ENCODE measurements around the gene ADAP1. TPM values are rescaled to one million over a fixed set of nuclear protein-coding genes. Genes with fewer than 3 reads are reported as not detected.
A peak's percentile ranks its signal among the peaks of the same experiment; 100 is the strongest.

ADAP1 gene
- total and polyA plus RNA-seq, 11 donors: 3.1 to 16.5 (median 12.0) TPM

- 90 to 94% (median 93%) methylated on average over 15 to 17 of the region's 17 CpGs for WGBS, 4 donors
- intact Hi-C loops (cut with DNase I): loop anchor here in 4 of 10 donors (5.0 to 10.0 kb wide), 3 partner anchors 46 to 543 kb away; no protein-coding TSS in a partner anchor
- ATAC-seq (peak in 1 of 4 donors; percentile 4), DNase-seq (peak in 1 of 5 donors; percentile 58)
- H3K9me3 ChIP-seq: no peaks in the 10 kb centered on the region
- H3K27ac ChIP-seq: peak overlapping the region; percentile 33 to 88 (median 74)
- H3K4me3 ChIP-seq: no peak overlapping the region
- H3K36me3 ChIP-seq: peaks cover 0 to 93% (median 82%) of the 10 kb centered on the region in 9 donors
- no peak for TF ChIP-seq POLR2A (IDR thresholded peaks at IDR 0.05)
- no peak for TF ChIP-seq CTCF (IDR thresholded peaks at IDR 0.05)
- peaks cover 0 to 44% (median 19%) of the 10 kb centered on the region in 12 donors for H3K4me1 ChIP-seq
- H3K27me3 ChIP-seq: no peaks in the 10 kb centered on the region
Measured at GRCh38 chr7:868189-868486, 86.3 kb downstream of the ADAP1 start.

- intact Hi-C loops (cut with DNase I): loop anchor here in 4 of 10 donors (5.0 to 10.0 kb wide), 3 partner anchors 45 to 543 kb away; no protein-coding TSS in a partner anchor
- peak; percentile 56 to 89 (median 72) for DNase-seq
- peak; percentile 83 to 89 (median 84) for ATAC-seq
- TF ChIP-seq CTCF (IDR thresholded peaks at IDR 0.05): peak in 1 of 12 donors; percentile 22
- no peak for TF ChIP-seq POLR2A (IDR thresholded peaks at IDR 0.05)
- peaks cover 0 to 93% (median 85%) of the 10 kb centered on the region in 9 donors for H3K36me3 ChIP-seq
- H3K27me3 ChIP-seq: no peaks in the 10 kb centered on the region
- peak overlapping the region; percentile 33 to 88 (median 74) for H3K27ac ChIP-seq
- peak overlapping the region in 1 of 12 donors; percentile 4 for H3K4me3 ChIP-seq
- H3K9me3 ChIP-seq: no peaks in the 10 kb centered on the region
- peaks cover 0 to 38% (median 15%) of the 10 kb centered on the region in 12 donors for H3K4me1 ChIP-seq
- WGBS, 4 donors: 59 to 74% (median 68%) methylated on average over 15 to 22 of the region's 22 CpGs
Measured at GRCh38 chr7:867406-868188, 86.9 kb downstream of the ADAP1 start.

GRCh38 chr7:867001-867405, 87.5 kb downstream of the ADAP1 start:
- peaks cover 0 to 93% (median 85%) of the 10 kb centered on the region in 9 donors for H3K36me3 ChIP-seq
- no peaks in the 10 kb centered on the region for H3K27me3 ChIP-seq
- WGBS, 4 donors: 43 to 76% (median 51%) methylated on average over 14 to 18 of the region's 18 CpGs
- H3K9me3 ChIP-seq: no peaks in the 10 kb centered on the region
- peak overlapping the region; percentile 33 to 88 (median 74) for H3K27ac ChIP-seq
- intact Hi-C loops (cut with DNase I): loop anchor here in 4 of 10 donors (5.0 to 10.0 kb wide), 3 partner anchors 45 to 542 kb away; no protein-coding TSS in a partner anchor
- DNase-seq (peak; percentile 61 to 82 (median 75)), ATAC-seq (peak; percentile 74 to 87 (median 80))
- peaks cover 0 to 33% (median 14%) of the 10 kb centered on the region in 12 donors for H3K4me1 ChIP-seq
- peak overlapping the region in 1 of 12 donors; percentile 4 for H3K4me3 ChIP-seq
- TF ChIP-seq POLR2A (IDR thresholded peaks at IDR 0.05): no peak
- no peak for TF ChIP-seq CTCF (IDR thresholded peaks at IDR 0.05)

- peaks cover 4 to 93% (median 85%) of the 10 kb centered on the region in 9 donors for H3K36me3 ChIP-seq
- ATAC-seq: no peak
- TF ChIP-seq POLR2A (IDR thresholded peaks at IDR 0.05) (no peak), CTCF (IDR thresholded peaks at IDR 0.05) (no peak)
- intact Hi-C loops (cut with DNase I): loop anchor here in 4 of 10 donors (5.0 to 10.0 kb wide), 3 partner anchors 44 to 541 kb away; no protein-coding TSS in a partner anchor
- H3K9me3 ChIP-seq: no peaks in the 10 kb centered on the region
- H3K4me3 ChIP-seq: no peak overlapping the region
- 93 to 97% (median 96%) methylated on average over 17 to 25 of the region's 25 CpGs for WGBS, 4 donors
- H3K27ac ChIP-seq: peak overlapping the region in 7 of 12 donors; percentile 6 to 88 (median 76)
- no peaks in the 10 kb centered on the region for H3K27me3 ChIP-seq
- peaks cover 0 to 29% (median 14%) of the 10 kb centered on the region in 12 donors for H3K4me1 ChIP-seq
- peak in 1 of 5 donors; percentile 48 for DNase-seq
Measured at GRCh38 chr7:865921-866320, 88.6 kb downstream of the ADAP1 start.

Measured in heart left ventricle (tissue), 16 donors.